SH-SY5Y (cell line): ENCODE data around the gene MAFB.

Experiments
- GATA2 ChIP-seq: IDR thresholded peaks from 2 replicates; pipeline ENCODE4 v1.6.1; 2011; ENCODE audit warnings: mild to moderate bottlenecking, low read depth, low read length
- GATA3 ChIP-seq: IDR thresholded peaks from 2 replicates; pipeline ENCODE4 v1.6.1; 2011; ENCODE audit warnings: low read depth, mild to moderate bottlenecking, low read length, moderate library complexity

DNA sequence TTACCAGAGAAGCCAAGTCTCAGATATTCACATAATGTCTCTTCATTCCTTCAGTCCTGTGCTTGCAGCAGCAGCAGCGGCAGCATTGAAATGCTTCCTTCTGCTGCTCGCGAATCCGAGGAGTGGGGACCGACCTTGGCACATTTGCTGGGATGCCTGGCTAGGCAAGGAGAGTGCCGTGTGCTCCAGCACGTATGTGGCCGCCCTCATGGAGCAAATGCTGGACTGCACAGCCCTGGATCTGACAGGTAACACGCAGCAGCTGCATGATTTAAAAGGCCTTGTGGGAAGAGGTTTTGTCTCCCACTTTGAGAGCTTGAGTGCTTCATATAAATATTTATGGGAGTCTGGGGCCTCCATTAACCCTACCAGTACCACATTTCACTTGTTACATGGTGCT, 9.9 kb downstream of the MAFB start:
- no peak for TF ChIP-seq GATA2
- TF ChIP-seq GATA3 = no peak
